GM21381 (cell line): ENCODE measurements around the gene TSGA10IP.

ENCODE experiments used
- ATAC-seq: cut with Tn5 transposase; IDR thresholded peaks from one replicate; pipeline ENCODE4 v1.9.1; 2021; ENCODE audit warnings: mild to moderate bottlenecking, moderate library complexity; ENCODE audit not compliant: unreplicated experiment

The TSGA10IP gene

DNA sequence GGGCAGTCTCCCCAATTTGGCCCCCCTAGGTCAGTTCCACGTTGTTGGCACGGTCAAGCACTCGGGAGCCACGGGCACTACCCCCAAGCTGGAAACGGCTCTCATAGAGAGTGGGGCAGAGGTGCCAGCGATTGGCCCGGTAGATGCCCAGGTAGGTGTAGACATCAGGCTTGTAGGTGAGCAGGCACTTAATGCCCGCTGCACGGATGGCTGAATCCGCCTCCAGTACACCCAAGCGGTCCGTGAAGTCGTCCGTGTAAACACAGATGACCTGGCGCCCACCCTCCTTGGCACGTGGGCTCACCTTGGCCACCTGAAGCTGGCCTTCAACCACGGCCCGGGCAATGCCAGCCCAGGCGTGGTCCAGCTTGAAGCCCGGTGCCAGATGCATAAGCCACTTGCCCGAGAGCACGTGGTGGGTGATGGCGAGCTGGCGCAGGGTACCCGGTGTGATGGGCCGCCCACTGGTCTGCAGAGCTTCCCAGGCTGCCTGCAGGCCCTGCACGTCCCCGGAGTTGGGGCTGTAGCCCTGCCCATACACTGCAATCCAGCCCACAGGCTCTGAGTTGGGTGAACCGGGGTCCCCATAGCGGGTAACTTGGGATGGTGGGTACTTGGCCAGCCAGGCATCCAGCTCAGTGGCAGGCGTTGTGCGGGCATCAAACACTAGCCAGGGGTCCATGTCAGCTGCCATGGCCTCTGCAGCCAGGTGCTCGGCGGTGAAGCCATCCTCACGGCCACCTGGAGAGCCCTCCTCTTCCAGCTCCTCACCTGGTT lies 27.7 kb upstream of the TSGA10IP start:
- no peak for ATAC-seq

- peak; percentile 44 for ATAC-seq
Measured at GRCh38 chr11:65918211-65919140, 26.8 kb upstream of the TSGA10IP start, which contains the start of gene C11orf68. TSS of gene C11orf68 (minus strand) at chr11:65919062. CDS start at chr11:65919031, 31 bp downstream.

DNA sequence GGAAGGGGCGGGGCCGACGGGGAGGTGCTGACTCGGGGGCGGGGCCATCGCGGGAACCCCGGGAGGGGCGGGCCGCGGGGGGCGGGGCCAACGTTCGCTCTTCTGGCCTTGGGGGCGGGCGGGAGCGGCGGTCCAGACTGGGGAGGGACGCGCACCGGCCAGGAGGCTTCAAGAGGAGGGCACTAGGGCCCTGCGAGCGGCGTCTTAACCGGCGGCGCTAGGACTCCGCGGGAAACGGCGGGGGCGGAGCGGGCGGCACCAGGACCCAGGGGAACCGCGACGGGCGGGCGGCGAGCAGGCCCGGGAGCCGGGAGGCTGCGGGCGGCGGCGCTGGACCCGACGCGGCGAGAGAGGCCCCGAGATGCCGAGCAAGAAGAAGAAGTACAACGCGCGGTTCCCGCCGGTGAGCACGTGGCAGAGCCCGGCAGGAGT lies 26.1 kb upstream of the TSGA10IP start, which contains the start of gene DRAP1:
DRAP1 (plus strand) TSS at position 286 of the 432 bp plus-strand sequence; CDS start at position 362, 76 bp downstream.
- ATAC-seq, result peak; percentile 74

DNA sequence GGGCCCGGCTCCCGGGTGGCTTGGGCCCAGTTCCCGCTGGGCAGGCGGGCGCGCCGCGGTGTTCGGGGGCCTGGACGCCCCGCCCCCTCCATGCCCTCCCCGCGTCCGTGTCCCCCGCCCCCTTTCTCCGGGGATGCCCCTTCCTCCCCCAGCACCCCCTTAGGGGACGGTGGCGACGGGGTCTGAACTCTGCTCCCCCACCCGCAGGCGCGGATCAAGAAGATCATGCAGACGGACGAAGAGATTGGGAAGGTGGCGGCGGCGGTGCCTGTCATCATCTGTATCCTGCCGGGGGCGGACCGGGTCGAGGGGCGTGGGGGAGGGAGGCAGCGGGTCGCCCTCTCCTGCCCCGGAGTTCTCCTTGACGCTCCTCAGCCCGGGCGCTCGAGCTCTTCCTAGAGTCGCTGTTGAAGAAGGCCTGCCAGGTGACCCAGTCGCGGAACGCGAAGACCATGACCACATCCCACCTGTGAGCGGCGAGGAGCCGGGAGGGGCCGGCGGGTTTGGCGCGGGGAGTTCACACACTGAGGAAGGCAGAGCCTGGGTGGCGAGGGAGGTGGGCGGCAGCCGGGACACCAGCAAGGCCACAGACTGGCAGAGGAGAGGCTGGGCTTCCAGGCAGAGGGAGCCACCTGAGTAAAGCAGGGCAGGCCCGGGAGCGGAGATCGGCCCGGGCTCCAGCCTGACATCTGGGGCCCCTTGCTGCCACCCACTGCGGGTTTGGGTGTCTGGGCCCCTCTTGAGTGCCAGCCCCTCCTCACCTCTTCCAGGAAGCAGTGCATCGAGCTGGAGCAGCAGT lies 25.5 kb upstream of the TSGA10IP start:
- ATAC-seq, result peak; percentile 38

GRCh38 chr11:65920372-65920802 lies 24.9 kb upstream of the TSGA10IP start:
- ATAC-seq, result no peak

GRCh38 chr11:65921033-65921555 lies 24.2 kb upstream of the TSGA10IP start:
- ATAC-seq, result no peak

DNA sequence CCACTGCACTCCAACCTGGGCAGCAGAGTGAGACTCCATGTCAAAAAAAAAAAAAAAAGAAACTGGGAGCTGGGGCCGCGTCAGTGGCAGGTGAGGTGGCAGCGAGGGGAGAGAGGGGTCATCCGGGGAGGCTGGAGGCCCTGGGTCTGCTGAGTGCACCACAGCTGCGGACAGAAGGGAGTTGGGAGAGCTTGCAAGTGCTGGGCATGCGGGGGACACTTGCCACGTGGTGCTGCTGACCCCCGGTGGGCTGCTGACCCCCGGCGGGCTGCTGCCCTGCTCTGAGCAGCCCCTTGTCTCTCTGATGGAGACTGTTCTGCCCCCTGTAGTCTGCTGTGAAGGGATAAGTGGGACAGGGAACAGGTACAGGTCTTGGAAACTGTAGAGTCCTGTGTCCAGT lies 23.4 kb upstream of the TSGA10IP start:
- ATAC-seq, result no peak

- ATAC-seq, result no peak
Measured at GRCh38 chr11:65922565-65922964, 22.7 kb upstream of the TSGA10IP start.

DNA sequence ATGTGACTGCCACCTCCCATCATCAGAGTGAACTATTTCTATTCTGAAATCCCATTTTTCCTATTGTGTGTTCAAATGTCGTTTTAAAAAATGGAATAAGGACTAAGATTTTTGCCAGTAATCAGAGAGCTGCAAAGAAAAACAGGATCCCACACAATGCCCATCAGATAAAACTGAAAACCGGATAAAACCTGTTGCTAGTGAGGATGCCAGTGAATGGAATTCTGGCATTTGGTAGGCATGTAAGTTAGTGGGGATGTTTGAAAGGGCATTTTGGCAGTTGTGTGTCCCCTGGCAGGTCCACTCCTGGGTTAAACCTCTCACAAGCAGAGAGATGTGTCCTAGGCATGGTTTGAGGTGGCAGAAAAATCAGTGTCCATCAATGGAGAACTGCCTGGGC lies 19.9 kb upstream of the TSGA10IP start:
- ATAC-seq, result no peak

- peak; percentile 63 for ATAC-seq
Measured at GRCh38 chr11:65927904-65928397, 17.3 kb upstream of the TSGA10IP start.

DNA sequence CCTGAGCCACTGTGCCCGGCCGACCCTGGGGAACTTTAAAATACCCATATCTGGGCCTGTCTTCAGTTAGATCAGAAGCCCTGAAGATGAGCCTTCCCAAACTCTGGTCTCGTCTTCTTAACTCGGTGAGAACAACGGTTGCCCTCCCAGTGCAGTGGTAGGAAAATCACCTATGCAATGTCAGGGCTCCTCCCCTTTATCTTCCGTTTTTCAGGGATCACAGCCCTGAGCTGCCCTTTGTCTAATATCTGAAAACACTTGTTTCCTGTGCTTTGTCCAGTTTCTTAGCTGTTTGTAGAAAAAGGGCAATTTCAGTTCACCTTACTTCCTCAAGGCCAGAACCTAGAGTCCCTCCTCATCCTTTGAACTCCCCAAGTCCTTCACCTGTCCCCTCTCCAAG lies 16.6 kb upstream of the TSGA10IP start:
- no peak for ATAC-seq

DNA sequence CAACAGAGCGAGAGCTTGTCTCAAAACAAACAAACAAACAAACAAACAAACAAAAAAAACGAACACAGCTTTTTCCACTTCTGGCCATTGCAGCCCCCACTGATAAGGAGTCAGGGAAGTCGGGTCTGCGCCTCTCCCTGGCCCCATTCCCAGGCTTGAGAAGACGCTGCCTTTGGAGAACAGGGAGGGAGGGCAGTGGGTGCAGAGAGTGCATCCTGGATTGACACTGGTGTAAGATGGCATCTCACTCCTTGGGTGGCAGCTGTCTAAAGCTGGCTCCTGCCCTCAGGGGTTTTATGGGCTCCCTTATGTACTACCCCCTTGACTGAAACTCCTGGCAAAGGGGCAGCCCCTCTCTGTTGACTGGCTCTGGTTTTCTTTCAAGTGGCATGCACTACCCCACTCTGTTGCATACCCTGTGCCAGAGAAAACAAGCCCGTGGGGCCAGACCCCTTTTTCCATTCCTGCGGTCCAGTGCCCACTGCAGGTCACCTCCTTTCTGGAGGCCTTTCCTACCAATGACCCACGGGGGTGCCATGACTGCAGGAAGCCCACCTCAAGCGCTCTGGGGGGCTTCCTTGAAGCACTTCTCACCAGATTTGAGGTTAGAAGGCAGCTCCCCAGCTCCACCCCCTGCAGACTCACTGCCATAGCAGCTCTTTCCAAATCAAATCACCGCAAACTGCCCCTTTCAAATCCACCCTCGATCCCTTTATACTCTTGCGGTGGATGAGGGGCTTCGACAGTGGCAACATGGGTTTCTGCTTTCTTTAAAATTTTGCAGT lies 13.3 kb upstream of the TSGA10IP start:
- ATAC-seq, result no peak

DNA sequence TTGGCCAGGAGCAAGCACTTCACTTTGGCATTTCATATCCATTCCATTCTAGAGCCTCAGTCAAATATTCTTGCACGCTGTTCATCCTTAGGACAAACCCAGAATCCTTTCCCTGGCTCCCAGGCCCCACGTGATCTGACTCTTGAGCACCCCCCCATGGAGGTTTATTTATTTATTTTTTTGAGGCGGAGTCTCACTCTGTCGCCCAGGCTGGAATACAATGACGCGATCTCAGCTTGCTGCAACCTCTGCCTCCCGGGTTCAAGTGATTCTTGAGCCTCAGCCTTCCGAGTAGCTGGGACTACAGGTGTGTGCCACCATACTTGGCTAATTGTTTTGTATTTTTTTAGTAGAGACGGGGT lies 12.7 kb upstream of the TSGA10IP start:
- ATAC-seq, result no peak

DNA sequence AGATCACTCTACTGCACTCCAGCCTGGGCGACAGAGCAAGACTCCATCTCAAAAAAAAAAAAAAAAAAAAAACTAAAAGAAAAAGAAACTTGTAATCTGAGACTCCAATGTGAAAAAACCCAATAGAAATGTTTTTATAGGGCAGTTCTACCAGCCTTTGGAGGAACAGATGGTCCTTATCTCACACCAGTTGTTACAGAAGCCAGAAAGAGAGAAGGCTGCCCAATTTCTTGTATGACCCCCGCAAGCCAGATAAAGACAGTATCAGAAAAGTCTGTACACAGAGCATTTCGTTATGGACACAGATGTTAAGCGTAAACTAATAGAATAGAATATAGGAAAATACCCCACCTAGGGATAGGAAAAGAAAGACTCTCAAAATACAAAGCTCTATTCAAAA lies 11.3 kb upstream of the TSGA10IP start:
- no peak for ATAC-seq

DNA sequence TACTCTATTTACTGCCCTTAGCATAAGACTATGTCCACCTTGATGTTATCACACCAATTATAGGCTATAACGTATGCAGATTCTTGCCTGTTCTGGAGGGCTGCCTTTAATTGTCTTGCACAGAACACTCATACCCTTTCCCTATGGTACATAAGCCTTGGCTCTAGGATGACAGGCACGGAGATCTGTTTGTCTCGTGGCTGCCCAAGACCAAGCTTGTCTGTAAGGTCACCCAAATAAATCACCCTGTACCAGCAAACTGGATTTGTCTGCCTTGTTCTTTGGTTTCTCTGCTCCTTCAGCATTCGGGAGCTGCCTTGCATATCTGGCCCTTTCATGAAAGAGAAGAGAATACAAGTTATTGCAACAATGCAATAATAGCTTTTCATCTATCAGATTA lies 7.5 kb upstream of the TSGA10IP start:
- ATAC-seq, result no peak

DNA sequence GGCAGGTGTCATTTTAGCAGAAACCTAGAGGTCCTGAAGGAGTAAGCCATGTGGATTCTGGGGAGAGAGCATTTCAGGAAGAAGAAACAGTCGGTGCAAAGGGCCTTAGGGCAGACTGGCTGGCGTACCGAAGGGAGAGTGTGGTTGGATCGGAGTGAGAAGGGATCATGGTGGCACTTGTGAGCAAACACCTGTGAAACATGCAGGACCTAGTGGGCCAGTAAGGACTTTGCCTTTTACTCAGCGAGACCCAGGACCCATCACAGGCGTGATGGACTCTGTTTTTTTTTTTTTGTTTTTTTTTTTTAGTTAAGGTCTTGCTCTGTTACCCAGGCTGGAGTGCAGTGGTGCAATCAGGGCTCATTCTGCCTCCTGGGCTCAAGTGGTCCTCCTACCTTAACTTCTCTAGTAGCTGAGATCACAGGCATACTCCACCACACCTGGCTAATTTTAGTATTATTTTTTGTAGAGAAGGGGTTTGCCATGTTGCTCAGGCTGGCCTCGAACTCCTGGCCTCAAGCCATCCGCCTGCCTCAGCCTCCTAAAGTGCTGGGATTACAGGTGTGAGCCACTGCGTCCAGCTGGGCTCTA lies 3.5 kb upstream of the TSGA10IP start:
- ATAC-seq, result no peak

DNA sequence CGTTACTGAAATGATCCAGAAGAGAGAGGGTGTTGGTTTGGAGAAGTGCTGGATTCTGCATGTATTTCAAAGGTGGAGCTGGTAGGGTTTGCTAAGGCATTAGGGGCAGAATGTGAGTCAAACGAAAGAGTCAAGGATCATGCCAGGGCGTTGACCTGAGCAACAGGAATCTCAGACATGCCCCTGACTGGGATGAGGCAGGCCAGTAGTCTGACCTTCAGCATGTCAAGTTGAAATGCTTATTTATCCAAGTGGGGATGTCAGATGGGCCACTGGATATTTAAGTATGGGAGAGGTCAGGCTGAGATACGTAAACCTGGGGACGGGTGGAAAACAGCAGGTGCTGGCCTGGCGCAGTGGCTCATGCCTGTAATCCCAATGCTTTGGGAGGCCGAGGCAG lies 2.7 kb upstream of the TSGA10IP start:
- no peak for ATAC-seq

DNA sequence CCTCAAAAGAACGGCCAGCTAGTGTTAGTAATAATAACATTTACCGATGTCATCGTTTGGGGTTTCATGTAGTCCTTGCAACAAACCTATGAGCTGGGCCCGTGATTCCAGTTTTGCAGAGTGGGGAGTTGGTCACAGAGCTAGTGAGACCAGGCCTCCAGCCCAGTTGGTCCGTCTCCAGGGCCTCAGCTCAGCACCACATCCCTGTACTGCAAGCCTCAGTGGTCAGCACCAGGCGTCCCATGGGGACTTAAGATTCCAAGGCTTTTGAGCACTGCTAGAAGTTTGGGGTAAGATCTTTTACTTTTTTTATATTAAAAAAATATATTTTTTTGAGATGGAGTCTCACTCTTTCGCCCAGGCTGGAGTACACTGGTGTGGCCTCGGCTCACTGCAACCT lies 1.1 kb upstream of the TSGA10IP start:
- ATAC-seq, result no peak

DNA sequence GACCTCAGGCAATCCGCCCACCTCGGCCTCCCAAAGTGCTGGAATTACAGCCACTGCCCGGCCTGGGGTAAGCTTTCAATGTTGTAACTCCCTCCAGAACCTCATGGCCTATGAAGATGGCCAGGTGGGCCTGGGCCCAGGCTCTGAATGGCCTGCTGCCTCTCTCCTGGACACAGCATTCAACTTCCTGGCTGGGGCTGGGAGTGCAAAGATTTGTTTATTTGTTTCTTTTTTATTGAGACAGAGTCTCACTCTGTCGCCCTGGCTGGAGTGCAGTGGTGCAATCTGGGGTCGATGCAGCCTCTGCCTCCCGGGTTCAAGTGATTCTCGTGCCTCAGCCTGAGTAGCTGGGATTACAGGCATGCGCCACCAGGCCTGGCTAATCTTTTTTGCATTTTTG lies 513 bp upstream of the TSGA10IP start:
- ATAC-seq, result no peak
